Activated CD8-positive, alpha-beta T cell treated with anti-CD3 and anti-CD28 coated beads for 36 hours (primary cell): Measurements from ENCODE around the gene CDC42BPB. TPM values are rescaled to one million over a fixed set of nuclear protein-coding genes. Genes with fewer than 3 reads are reported as not detected.

Experiments used
- ATAC-seq: fragments of 200-7000 bp; cut with Tn5 transposase; one replicate; pipeline ENCODE4 v1.10.0; 2021; ENCODE audit warnings: mild to moderate bottlenecking, moderate library complexity
- CTCF ChIA-PET: fragments of 350-600 bp; sonication (Branson Sonifier 250); formaldehyde crosslinking; loops from one replicate; lab custom pipeline; 2021; ENCODE audit warnings: antibody characterized with exemption; lab: Charles Lee
- POLR2A ChIA-PET: fragments of 350-600 bp; sonication (Branson Sonifier 250); formaldehyde crosslinking; loops from one replicate; lab custom pipeline; 2021; ENCODE audit warnings: antibody characterized with exemption; lab: Charles Lee
- DNase-seq: peaks from one replicate; pipeline ENCODE4 v3.0.0-alpha.2; 2020
- H3K27ac Mint-ChIP-seq: one replicate; pipeline ENCODE4 v1.8.0; 2021; ENCODE audit warnings: mild to moderate bottlenecking, mixed read lengths
- H3K27me3 Mint-ChIP-seq: one replicate; pipeline ENCODE4 v1.8.0; 2021; ENCODE audit warnings: mixed read lengths
- H3K36me3 Mint-ChIP-seq: one replicate; pipeline ENCODE4 v1.8.0; 2021; ENCODE audit warnings: low read depth, mixed read lengths
- H3K4me1 Mint-ChIP-seq: one replicate; pipeline ENCODE4 v1.8.0; 2021; ENCODE audit warnings: low read depth, mixed read lengths
- H3K4me3 Mint-ChIP-seq: one replicate; pipeline ENCODE4 v1.8.0; 2021; ENCODE audit warnings: mild to moderate bottlenecking, moderate library complexity, mixed read lengths
- H3K9me3 Mint-ChIP-seq: one replicate; pipeline ENCODE4 v1.8.0; 2021; ENCODE audit warnings: mixed read lengths
- intact Hi-C: fragments of 100-400 bp; cut with micrococcal nuclease; formaldehyde crosslinking; loops from one replicate; pipeline ENCODE4 v1.10.0; 2022
- total RNA-seq, 2 experiments: library from RNA; stranded (reverse); gene quantifications; one replicate each; pipeline ENCODE4 v1.2.3, GENCODE V29; 2021
- TF ChIP-seq, protein P1 (sequence below): fragments of 200-600 bp; IDR thresholded peaks from one replicate; pipeline ENCODE4 v1.8.0; 2022; ENCODE audit warnings: antibody characterized with exemption, mild to moderate bottlenecking

The CDC42BPB gene
- total RNA-seq, 2 experiments from 2014 or later, result 0.72 to 0.96 TPM

DNA sequence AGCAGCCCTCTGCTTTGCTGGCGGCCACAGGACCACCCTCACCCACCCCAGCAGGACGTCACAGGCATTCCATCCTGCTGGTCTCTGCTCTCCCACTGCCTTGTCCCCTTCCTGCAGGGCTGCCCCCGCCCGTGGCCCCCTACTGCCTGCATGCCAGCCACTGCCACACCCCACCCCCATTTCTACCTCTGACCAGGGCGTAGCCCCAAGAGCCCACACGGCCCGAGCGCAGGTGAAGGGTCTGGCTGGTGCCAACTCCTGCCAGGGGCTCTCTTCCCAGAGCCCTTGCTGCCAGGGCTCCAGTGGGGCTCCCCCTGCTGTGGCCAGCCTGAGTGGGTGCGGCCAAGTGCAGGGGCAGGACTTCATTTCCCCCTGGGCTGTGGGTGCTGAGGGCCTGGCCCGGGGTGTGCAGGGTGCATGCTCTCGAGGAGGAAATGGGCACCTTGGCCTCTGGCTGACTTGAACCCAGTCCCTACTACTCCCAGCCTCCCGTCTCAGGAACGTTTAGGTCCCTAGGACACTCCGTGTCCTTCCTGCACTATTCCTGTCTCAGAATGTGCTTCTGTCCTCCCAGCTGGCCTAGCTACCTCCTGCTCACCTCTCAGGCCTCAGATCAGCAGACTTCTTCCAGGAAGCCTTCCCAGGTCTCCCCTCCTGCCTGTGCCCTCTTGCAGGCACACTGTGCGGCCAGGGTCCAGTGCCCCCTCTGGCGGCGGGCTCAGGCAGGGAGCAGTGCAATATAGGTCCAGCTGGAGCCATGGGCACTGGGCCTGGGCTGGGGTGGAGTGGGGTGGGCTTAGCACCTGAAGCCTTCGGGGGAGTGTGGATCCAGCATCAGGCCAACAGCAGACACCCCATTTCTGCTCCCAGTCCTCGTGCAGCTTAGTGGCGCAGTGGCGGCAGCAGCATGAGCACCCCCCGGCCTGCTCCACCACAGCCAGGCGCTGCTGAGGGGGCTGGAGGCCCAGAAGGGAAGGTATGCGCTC lies 28.1 kb upstream of the CDC42BPB start:
- intact Hi-C loops, result no loop called here
- Mint-ChIP-seq H3K27me3 (peaks cover 11% of the 10 kb centered on the region), H3K9me3 (no peaks in the 10 kb centered on the region), H3K4me1 (no peaks in the 10 kb centered on the region), H3K27ac (no peak overlapping the region), H3K4me3 (no peak overlapping the region), H3K36me3 (no peaks in the 10 kb centered on the region)
- ATAC-seq, result no peak
- TF ChIP-seq, protein P1, sequence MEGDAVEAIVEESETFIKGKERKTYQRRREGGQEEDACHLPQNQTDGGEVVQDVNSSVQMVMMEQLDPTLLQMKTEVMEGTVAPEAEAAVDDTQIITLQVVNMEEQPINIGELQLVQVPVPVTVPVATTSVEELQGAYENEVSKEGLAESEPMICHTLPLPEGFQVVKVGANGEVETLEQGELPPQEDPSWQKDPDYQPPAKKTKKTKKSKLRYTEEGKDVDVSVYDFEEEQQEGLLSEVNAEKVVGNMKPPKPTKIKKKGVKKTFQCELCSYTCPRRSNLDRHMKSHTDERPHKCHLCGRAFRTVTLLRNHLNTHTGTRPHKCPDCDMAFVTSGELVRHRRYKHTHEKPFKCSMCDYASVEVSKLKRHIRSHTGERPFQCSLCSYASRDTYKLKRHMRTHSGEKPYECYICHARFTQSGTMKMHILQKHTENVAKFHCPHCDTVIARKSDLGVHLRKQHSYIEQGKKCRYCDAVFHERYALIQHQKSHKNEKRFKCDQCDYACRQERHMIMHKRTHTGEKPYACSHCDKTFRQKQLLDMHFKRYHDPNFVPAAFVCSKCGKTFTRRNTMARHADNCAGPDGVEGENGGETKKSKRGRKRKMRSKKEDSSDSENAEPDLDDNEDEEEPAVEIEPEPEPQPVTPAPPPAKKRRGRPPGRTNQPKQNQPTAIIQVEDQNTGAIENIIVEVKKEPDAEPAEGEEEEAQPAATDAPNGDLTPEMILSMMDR, result no peak
- no peak for DNase-seq
- CTCF ChIA-PET, result no interaction called here
- POLR2A ChIA-PET, result no interaction called here

DNA sequence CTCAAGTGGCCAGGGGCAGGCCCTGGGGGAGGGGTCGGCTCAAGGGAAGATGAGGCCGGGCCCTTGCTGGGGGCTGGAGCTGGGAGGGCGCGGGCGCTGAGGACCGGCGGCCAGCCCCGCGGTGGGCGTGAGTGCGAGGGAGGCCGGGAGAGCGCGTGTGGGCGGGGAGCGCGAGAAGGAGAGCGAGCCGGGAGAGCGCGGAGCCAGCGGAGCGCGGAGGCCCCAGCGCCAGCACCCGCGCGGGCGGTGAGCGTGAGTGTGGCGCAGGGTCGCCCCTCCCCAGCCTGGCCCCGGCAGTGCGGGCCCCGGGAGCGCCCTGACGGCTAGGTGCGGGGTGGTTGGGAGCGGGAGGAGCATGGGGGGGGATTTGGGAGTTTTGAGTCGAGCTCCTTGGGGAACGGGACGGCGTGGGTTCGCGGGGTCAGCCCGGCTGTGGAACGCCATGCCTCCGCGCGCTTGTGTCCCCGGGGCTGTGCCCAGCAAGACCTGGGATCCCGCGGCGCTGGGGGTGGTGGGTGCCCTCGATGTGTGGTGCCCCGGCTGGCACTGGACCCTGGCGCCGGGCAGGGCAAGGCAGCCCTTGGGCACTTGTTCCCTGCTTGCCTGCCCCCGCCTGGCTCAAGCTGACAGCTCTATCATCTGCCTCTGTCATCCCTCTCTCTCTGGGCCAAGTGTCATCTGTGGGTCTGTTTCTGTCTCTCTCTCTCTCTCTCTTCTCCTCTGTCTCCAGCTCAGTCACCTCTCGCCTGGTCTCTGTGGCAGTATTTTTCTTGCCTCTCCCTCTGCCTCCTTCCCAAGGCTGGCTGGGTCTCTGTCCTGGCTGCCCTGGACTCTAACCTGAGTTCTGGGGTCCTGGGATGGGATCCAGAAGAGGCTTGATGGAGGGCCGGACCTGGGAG lies 26.9 kb upstream of the CDC42BPB start, which contains the start of gene LBHD2:
TSS of gene LBHD2 (plus strand) at position 190 of the 899 bp plus-strand sequence. CDS start 1,803 bp downstream, outside the sequence.
- Mint-ChIP-seq H3K4me1 (no peaks in the 10 kb centered on the region), H3K27me3 (peaks cover 11% of the 10 kb centered on the region), H3K36me3 (no peaks in the 10 kb centered on the region), H3K9me3 (no peaks in the 10 kb centered on the region), H3K27ac (no peak within 1 kb of the TSS), H3K4me3 (no peak within 1 kb of the TSS)
- intact Hi-C loops, result no loop called here
- CTCF ChIA-PET, result interaction anchor here (0.9 to 1.3 kb wide), 2 partner anchors 9 to 21 kb away, joined by 3 to 6 read pairs; no protein-coding TSS in a partner anchor
- DNase-seq, result no peak
- POLR2A ChIA-PET, result no interaction called here
- ATAC-seq, result no peak
- TF ChIP-seq, protein P1, result no peak

DNA sequence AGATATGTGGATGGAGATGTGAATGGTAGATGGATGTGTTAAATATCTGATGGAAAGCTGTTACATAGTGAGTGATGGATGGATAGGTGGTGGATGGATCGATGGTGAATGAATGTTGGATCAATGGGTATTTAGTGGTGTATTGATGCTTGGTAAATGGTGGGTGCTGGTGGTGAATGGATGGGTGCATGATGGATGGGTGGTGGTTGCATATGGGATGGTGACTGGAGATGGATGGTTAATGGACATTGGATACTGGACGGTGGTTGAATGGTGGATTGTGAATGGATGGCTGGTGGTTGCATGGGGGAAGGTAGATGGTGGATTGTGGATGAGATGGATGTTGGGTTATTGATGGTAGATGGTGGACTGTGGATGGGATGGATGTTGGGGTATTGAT lies 24.6 kb upstream of the CDC42BPB start:
- Mint-ChIP-seq H3K4me1 (no peaks in the 10 kb centered on the region), H3K9me3 (no peaks in the 10 kb centered on the region), H3K27ac (no peak overlapping the region), H3K36me3 (no peaks in the 10 kb centered on the region), H3K4me3 (no peak overlapping the region), H3K27me3 (peaks cover 11% of the 10 kb centered on the region)
- intact Hi-C loops, result no loop called here
- ATAC-seq (no peak), DNase-seq (no peak)
- ChIA-PET CTCF (no interaction called here), POLR2A (no interaction called here)
- TF ChIP-seq, protein P1, result no peak

DNA sequence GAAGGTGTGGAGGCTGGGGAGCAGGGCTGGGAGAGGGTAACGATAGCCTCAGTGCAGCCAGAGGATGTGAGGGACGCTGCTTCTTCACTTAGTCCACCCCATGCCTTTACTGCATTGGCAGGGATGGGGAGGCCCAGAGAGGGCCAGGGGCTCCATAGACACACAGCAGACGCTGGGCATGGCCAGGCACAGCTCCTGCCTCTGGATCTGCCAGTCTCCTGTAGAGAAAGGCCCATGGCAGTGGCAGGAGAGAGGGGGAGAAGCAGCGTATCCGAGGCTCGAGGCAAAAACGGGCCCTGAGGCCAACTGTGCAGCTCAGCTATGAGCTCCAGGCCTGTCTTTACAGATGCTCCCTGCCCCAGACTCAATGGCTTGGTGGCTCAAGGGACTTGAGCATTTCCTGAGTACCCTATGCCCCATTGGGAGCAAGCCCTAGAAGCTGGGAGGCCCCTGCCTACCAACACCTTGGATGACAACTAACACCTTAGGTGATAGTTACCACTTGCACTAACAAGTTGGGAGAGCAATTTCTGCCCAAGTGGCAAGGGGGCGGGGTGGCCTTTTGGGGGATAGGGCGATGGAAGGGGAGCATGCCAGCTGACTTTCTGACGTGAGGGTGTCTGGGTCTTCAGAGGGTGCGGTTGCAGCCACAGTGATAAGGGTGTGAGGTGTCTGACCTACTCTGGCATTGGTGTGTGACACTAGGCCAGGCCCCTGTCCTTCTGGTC lies 21.7 kb upstream of the CDC42BPB start:
- DNase-seq (no peak), ATAC-seq (no peak)
- Mint-ChIP-seq H3K36me3 (no peaks in the 10 kb centered on the region), H3K4me3 (no peak overlapping the region), H3K27me3 (peaks cover 4% of the 10 kb centered on the region), H3K4me1 (no peaks in the 10 kb centered on the region), H3K27ac (no peak overlapping the region), H3K9me3 (no peaks in the 10 kb centered on the region)
- ChIA-PET CTCF (interaction anchor here (1.0 to 1.8 kb wide), 4 partner anchors 19 to 385 kb away, joined by 3 to 6 read pairs (median 4); no protein-coding TSS in a partner anchor), POLR2A (no interaction called here)
- TF ChIP-seq, protein P1, result no peak
- intact Hi-C loops, result no loop called here
